HEK293T (cell line): ENCODE results near the gene PRELID3B.

Source experiments
- CTCF ChIA-PET: fragments of 350-600 bp; formaldehyde crosslinking; extraction: SDS; loops from one replicate; lab custom pipeline; 2021; ENCODE audit warnings: antibody characterized with exemption, inconsistent platforms; lab: Yijun Ruan, JAX
- POLR2A ChIA-PET: fragments of 350-600 bp; formaldehyde crosslinking; extraction: SDS; loops from one replicate; lab custom pipeline; 2020; ENCODE audit warnings: antibody characterized with exemption, inconsistent platforms; lab: Yijun Ruan, JAX
- DNase-seq: peaks from one replicate; pipeline ENCODE4 v3.0.0; 2012; ENCODE audit warnings: mixed read lengths; ENCODE audit errors: extremely low spot score
- ARNT ChIP-seq: fragments of 450-650 bp; IDR thresholded peaks from 2 replicates; pipeline ENCODE4 v1.6.1; 2017; ENCODE audit warnings: mild to moderate bottlenecking
- BHLHE40 ChIP-seq: fragments of 450-650 bp; IDR thresholded peaks from 2 replicates; pipeline ENCODE4 v1.6.1; 2016; ENCODE audit warnings: mild to moderate bottlenecking, moderate library complexity, borderline replicate concordance
- CTBP1 ChIP-seq: fragments of 450-650 bp; IDR thresholded peaks from 2 replicates; pipeline ENCODE4 v1.6.1; 2016; ENCODE audit warnings: borderline replicate concordance
- ELF4 ChIP-seq: fragments of 450-650 bp; IDR thresholded peaks from 2 replicates; pipeline ENCODE4 v1.6.1; 2017; ENCODE audit warnings: antibody characterized with exemption
- FOXA1 ChIP-seq: fragments of 450-650 bp; IDR thresholded peaks from 2 replicates; pipeline ENCODE4 v1.6.1; 2016; ENCODE audit warnings: mild to moderate bottlenecking
- FOXK2 ChIP-seq: fragments of 450-650 bp; IDR thresholded peaks from 2 replicates; pipeline ENCODE4 v1.6.1; 2016; ENCODE audit warnings: mild to moderate bottlenecking
- FOXM1 ChIP-seq: fragments of 450-650 bp; IDR thresholded peaks from 2 replicates; pipeline ENCODE4 v1.6.1; 2017; ENCODE audit warnings: mild to moderate bottlenecking, borderline replicate concordance
- HDGF ChIP-seq: fragments of 450-650 bp; IDR thresholded peaks from 2 replicates; pipeline ENCODE4 v1.6.1; 2017; ENCODE audit warnings: antibody characterized with exemption, borderline replicate concordance
- L3MBTL2 ChIP-seq: fragments of 450-650 bp; conservative IDR thresholded peaks from 2 replicates; pipeline ENCODE4 v1.6.1; 2016; ENCODE audit warnings: mild to moderate bottlenecking
- LEF1 ChIP-seq: fragments of 450-650 bp; IDR thresholded peaks from 2 replicates; pipeline ENCODE4 v1.6.1; 2017; ENCODE audit warnings: mild to moderate bottlenecking, borderline replicate concordance
- NFRKB ChIP-seq: fragments of 450-650 bp; IDR thresholded peaks from 2 replicates; pipeline ENCODE4 v1.6.1; 2016; ENCODE audit warnings: mild to moderate bottlenecking, moderate library complexity
- SP1 ChIP-seq: fragments of 450-650 bp; IDR thresholded peaks from 2 replicates; pipeline ENCODE4 v1.6.1; 2017
- SUZ12 ChIP-seq: fragments of 450-650 bp; IDR thresholded peaks from 2 replicates; pipeline ENCODE4 v1.6.1; 2016; ENCODE audit warnings: mild to moderate bottlenecking
- TARDBP ChIP-seq: fragments of 450-650 bp; IDR thresholded peaks from 2 replicates; pipeline ENCODE4 v1.6.1; 2016
- ZNF384 ChIP-seq: fragments of 450-650 bp; IDR thresholded peaks from 2 replicates; pipeline ENCODE4 v1.6.1; 2016
- TF ChIP-seq, protein P1 (sequence below): fragments of 450-650 bp; IDR thresholded peaks from 2 replicates; pipeline ENCODE4 v1.6.1; 2016

The PRELID3B gene

GRCh38 chr20:59006864-59007664 is 35.5 kb downstream of the PRELID3B start, which contains the start of gene CTSZ:
Gene CTSZ, minus strand, starts transcription at chr20:59007254. Its CDS starts 126 bp downstream, at chr20:59007128.
- CTCF ChIA-PET = no interaction called here
- TF ChIP-seq ZNF384 = no peak
- no peak for DNase-seq
- POLR2A ChIA-PET = no interaction called here

GRCh38 chr20:59006167-59006863 is 36.3 kb downstream of the PRELID3B start:
- POLR2A ChIA-PET = no interaction called here
- TF ChIP-seq FOXA1 (no peak), SP1 (no peak)
- CTCF ChIA-PET = no interaction called here
- no peak for DNase-seq

- CTCF ChIA-PET = no interaction called here
- no peak for TF ChIP-seq BHLHE40
- TF ChIP-seq TARDBP = no peak
- no peak for TF ChIP-seq SUZ12
- TF ChIP-seq HDGF = no peak
- no peak for TF ChIP-seq ZNF384
- TF ChIP-seq L3MBTL2 = no peak
- TF ChIP-seq, protein P1, sequence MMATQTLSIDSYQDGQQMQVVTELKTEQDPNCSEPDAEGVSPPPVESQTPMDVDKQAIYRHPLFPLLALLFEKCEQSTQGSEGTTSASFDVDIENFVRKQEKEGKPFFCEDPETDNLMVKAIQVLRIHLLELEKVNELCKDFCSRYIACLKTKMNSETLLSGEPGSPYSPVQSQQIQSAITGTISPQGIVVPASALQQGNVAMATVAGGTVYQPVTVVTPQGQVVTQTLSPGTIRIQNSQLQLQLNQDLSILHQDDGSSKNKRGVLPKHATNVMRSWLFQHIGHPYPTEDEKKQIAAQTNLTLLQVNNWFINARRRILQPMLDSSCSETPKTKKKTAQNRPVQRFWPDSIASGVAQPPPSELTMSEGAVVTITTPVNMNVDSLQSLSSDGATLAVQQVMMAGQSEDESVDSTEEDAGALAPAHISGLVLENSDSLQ = no peak
- no peak for TF ChIP-seq FOXM1
- TF ChIP-seq SP1 = no peak
- no peak for TF ChIP-seq ARNT
- no peak for TF ChIP-seq CTBP1
- no peak for TF ChIP-seq LEF1
- POLR2A ChIA-PET = no interaction called here
- DNase-seq = no peak
These were observed 36.9 kb downstream of the PRELID3B start for GRCh38 chr20:59005523-59006166.

- DNase-seq = no peak
- TF ChIP-seq BHLHE40 = no peak
- TF ChIP-seq, protein P1 = peak; percentile 23; the same call in 1 of the 2 replicates
- ChIA-PET CTCF (no interaction called here), POLR2A (no interaction called here)
These were observed 37.6 kb downstream of the PRELID3B start for GRCh38 chr20:59004763-59005522.

DNA sequence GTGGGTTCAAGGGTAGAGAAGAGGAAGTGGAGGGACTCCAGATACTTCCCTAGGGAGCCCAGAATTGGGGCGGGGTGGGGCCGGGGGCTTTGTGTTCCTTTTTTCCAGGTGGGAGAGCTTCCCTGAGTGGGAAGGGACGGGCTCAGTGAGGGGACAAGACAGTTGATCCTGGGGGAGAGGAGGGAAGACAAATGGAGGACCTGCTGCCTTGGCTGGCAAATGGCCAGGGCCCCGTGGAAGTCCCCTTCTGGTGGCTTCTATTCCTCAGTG is 38.2 kb downstream of the PRELID3B start:
- TF ChIP-seq ZNF384 (no peak), SP1 (no peak), ELF4 (no peak)
- no peak for DNase-seq
- ChIA-PET POLR2A (no interaction called here), CTCF (no interaction called here)

GRCh38 chr20:59003836-59004492 is 38.6 kb downstream of the PRELID3B start:
- TF ChIP-seq HDGF (no peak), FOXM1 (no peak), FOXK2 (no peak), NFRKB (no peak)
- TF ChIP-seq, protein P1 = no peak
- ChIA-PET POLR2A (no interaction called here), CTCF (no interaction called here)

More at GRCh38 chr20:59003836-59004492, 38.6 kb downstream of the PRELID3B start:
- DNase-seq = no peak
